PC-3 (cell line): ENCODE measurements around the gene CCM2L.

Source experiments
- EZH2 ChIP-seq: fragments of 300-600 bp; sonication (generic); IDR thresholded peaks from one replicate; pipeline ENCODE4 v1.6.1; 2017; ENCODE audit warnings: antibody characterized with exemption, mild to moderate bottlenecking, low read length; ENCODE audit not compliant: unreplicated experiment
- EZH2phosphoT487 ChIP-seq: fragments of 300-600 bp; sonication (generic); IDR thresholded peaks from 2 replicates; pipeline ENCODE4 v1.6.1; 2018; ENCODE audit warnings: mild to moderate bottlenecking, antibody characterized with exemption, low read length, borderline replicate concordance
- TF ChIP-seq, protein P1 (sequence below): fragments of 300-600 bp; sonication (generic); conservative IDR thresholded peaks from 2 replicates; pipeline ENCODE4 v1.5.1; 2017; ENCODE audit warnings: antibody characterized with exemption, low read depth, mild to moderate bottlenecking, low read length

DNA sequence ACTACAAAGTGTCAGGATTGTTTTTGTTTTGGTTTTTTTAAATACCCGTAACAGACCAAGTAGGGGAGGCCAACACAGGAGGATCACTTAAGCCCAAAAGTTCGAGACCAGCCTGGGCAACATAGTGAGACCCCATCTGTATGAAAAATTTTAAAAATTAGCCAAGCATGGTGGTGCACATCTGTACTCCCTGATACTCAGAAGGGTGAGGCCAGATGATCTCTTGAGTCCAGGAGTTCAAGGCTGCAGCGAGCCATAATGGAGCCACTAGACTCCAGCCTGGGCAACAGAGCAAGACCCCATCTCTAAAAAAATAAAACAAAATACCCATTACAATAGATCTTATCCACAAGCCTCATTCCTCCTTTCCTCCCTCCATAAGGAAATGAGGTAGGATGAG, 70.5 kb downstream of the CCM2L start:
- TF ChIP-seq, protein P1, sequence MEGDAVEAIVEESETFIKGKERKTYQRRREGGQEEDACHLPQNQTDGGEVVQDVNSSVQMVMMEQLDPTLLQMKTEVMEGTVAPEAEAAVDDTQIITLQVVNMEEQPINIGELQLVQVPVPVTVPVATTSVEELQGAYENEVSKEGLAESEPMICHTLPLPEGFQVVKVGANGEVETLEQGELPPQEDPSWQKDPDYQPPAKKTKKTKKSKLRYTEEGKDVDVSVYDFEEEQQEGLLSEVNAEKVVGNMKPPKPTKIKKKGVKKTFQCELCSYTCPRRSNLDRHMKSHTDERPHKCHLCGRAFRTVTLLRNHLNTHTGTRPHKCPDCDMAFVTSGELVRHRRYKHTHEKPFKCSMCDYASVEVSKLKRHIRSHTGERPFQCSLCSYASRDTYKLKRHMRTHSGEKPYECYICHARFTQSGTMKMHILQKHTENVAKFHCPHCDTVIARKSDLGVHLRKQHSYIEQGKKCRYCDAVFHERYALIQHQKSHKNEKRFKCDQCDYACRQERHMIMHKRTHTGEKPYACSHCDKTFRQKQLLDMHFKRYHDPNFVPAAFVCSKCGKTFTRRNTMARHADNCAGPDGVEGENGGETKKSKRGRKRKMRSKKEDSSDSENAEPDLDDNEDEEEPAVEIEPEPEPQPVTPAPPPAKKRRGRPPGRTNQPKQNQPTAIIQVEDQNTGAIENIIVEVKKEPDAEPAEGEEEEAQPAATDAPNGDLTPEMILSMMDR: no peak
- no peak for TF ChIP-seq EZH2phosphoT487
- no peak for TF ChIP-seq EZH2
